ENCODE results near the gene TRABD.

The TRABD gene

GRCh38 chr22:50246242-50247175, 60.8 kb downstream of the TRABD start:
- DNase-seq: no peak

DNA sequence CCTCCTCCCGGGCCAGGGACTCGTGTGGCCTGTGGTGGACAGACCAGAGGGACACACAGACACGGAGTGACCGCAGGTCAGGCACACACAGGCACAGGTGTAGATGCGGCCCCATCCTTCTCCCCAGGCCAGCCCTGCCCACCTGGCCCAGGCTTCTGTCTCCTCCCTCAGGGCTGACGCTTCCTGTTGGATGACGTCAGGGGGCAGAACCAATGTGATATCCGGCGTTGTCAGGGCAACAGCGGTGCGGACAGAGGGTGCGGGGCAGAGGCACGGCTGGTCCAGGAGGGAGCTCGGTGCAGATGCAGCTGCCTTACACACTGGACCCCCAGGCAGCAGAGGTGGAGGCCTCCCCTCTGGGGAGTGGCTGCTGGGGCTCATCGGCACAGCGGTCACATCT, 62.0 kb downstream of the TRABD start:
- DNase-seq: no peak

DNA sequence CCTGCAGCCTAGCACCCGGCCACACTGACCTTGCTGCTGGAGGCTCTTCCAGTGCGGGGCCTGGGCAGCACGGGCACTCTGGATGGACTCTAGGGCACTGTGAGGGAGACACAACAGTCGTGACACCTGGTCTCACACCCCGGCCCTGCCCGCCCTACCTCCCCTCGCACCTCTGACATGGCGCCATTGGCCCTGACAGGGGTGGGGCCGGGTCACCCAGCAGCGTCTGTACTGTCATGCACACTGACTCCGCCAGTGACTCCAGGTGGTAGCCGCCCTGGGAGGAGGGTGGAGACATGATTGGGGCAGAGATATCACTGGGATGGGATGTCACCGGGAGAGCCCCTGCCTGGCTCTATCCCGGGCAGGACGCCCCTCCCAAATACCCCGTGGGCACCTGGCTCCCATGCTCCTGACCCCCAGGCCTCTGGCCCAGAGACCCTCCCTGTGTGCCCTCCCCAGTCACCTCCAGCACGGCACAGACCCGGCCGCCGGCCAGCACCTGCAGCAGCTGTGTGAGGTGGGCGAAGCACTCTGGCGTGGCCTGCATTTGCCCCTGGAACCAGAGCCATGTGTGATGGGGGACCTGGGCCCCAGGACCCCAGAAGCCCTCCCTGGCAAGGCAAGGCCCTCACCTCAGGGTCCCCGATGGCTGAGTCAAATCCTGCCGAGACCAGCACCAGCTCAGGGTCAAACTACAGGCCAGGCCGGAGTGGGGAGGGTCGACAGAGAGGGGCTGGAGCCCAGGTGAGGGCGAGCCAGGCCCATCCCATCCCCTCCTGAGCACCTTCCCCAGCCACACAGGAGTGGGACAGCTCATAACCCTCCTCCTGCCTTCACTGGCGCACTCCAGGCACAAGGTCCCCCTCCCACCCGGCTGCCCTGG, 62.7 kb downstream of the TRABD start:
- no peak for DNase-seq

Measured in stimulated activated CD8-positive, alpha-beta memory T cell treated with anti-CD3 and anti-CD28 coated beads, Interleukin-4, amount 100 ng/mL, for 48 hours (primary cell).